Activated T-helper 1 cell treated with anti-CD3 and anti-CD28 coated beads, Interleukin-12 subunit alpha, Interleukin-12 subunit beta, Interleukin-2, Interleukin-4 antibody, amounts not matched to agents 30 ng/mL and 10 ng/mL and 1 ng/mL, durations not matched to agents 14 hours and 24 hours and 36 hours (primary cell): ENCODE data around the gene POLD2. TPM values are rescaled to one million over a fixed set of nuclear protein-coding genes. Genes with fewer than 3 reads are reported as not detected.

Experiments used
- DNase-seq: peaks from one replicate; pipeline ENCODE4 v3.0.0; 2021; ENCODE audit warnings: low spot score
- H3K27ac Mint-ChIP-seq: one replicate; pipeline ENCODE4 v1.8.0; 2021; ENCODE audit warnings: mild to moderate bottlenecking, mixed read lengths
- H3K27me3 Mint-ChIP-seq: one replicate; pipeline ENCODE4 v1.8.0; 2022; ENCODE audit warnings: mild to moderate bottlenecking, moderate library complexity, mixed read lengths; ENCODE audit not compliant: insufficient read depth
- H3K36me3 Mint-ChIP-seq: one replicate; pipeline ENCODE4 v1.8.0; 2021; ENCODE audit warnings: low read depth, mixed read lengths
- H3K4me1 Mint-ChIP-seq: one replicate; pipeline ENCODE4 v1.8.0; 2021; ENCODE audit warnings: low read depth, mixed read lengths
- H3K4me3 Mint-ChIP-seq: one replicate; pipeline ENCODE4 v1.8.0; 2021; ENCODE audit warnings: mild to moderate bottlenecking, moderate library complexity, mixed read lengths
- H3K9me3 Mint-ChIP-seq: one replicate; pipeline ENCODE4 v1.8.0; 2021; ENCODE audit warnings: mixed read lengths
- intact Hi-C: fragments of 100-400 bp; cut with micrococcal nuclease; formaldehyde crosslinking; loops from one replicate; pipeline ENCODE4 v1.15.1; 2024
- total RNA-seq: library from RNA; stranded (reverse); gene quantifications from 2 replicates; pipeline ENCODE4 v1.2.3, GENCODE V29; 2022

The POLD2 gene
- total RNA-seq, 1 donor from 2014 or later, result 234 TPM

- H3K36me3 Mint-ChIP-seq, result peaks cover 3% of the 10 kb centered on the region
- H3K4me3 Mint-ChIP-seq, result no peak overlapping the region
- H3K27me3 Mint-ChIP-seq, result no peaks in the 10 kb centered on the region
- no peak for DNase-seq
- H3K9me3 Mint-ChIP-seq, result no peaks in the 10 kb centered on the region
- H3K4me1 Mint-ChIP-seq, result no peaks in the 10 kb centered on the region
- H3K27ac Mint-ChIP-seq, result no peak overlapping the region
- intact Hi-C loops, result no loop called here
Observed at GRCh38 chr7:44068054-44068453, 55.3 kb downstream of the POLD2 start.

- no peak overlapping the region for H3K4me3 Mint-ChIP-seq
- H3K27me3 Mint-ChIP-seq, result no peaks in the 10 kb centered on the region
- H3K4me1 Mint-ChIP-seq, result no peaks in the 10 kb centered on the region
- no peak for DNase-seq
- no peak overlapping the region for H3K27ac Mint-ChIP-seq
- no peaks in the 10 kb centered on the region for H3K9me3 Mint-ChIP-seq
- intact Hi-C loops, result no loop called here
- peaks cover 2% of the 10 kb centered on the region for H3K36me3 Mint-ChIP-seq
Observed at GRCh38 chr7:44067064-44067951, 56.0 kb downstream of the POLD2 start.

GRCh38 chr7:44066494-44067063 is 56.8 kb downstream of the POLD2 start:
- intact Hi-C loops, result no loop called here
- Mint-ChIP-seq H3K4me3 (no peak overlapping the region), H3K36me3 (peaks cover 5% of the 10 kb centered on the region), H3K4me1 (no peaks in the 10 kb centered on the region), H3K9me3 (no peaks in the 10 kb centered on the region), H3K27me3 (no peaks in the 10 kb centered on the region), H3K27ac (no peak overlapping the region)
- DNase-seq, result no peak

- Mint-ChIP-seq H3K9me3 (no peaks in the 10 kb centered on the region), H3K4me1 (no peaks in the 10 kb centered on the region), H3K4me3 (no peak overlapping the region), H3K36me3 (peaks cover 7% of the 10 kb centered on the region), H3K27ac (no peak overlapping the region), H3K27me3 (no peaks in the 10 kb centered on the region)
- intact Hi-C loops, result no loop called here
- no peak for DNase-seq
Observed at GRCh38 chr7:44066111-44066460, 57.3 kb downstream of the POLD2 start.

- Mint-ChIP-seq H3K27ac (no peak within 1 kb of the TSS), H3K27me3 (no peaks in the 10 kb centered on the region), H3K9me3 (no peaks in the 10 kb centered on the region), H3K4me3 (no peak within 1 kb of the TSS), H3K4me1 (no peaks in the 10 kb centered on the region), H3K36me3 (peaks cover 7% of the 10 kb centered on the region)
- intact Hi-C loops, result no loop called here
- DNase-seq, result no peak
Observed at GRCh38 chr7:44065431-44066110, 57.8 kb downstream of the POLD2 start, which contains the start of gene PGAM2. Gene PGAM2 (minus strand): TSS chr7:44065567. CDS start chr7:44065529, 38 bp downstream.

GRCh38 chr7:44064791-44065430 is 58.4 kb downstream of the POLD2 start:
- DNase-seq, result no peak

More at GRCh38 chr7:44064791-44065430, 58.4 kb downstream of the POLD2 start:
- Mint-ChIP-seq H3K36me3 (peaks cover 10% of the 10 kb centered on the region), H3K27ac (no peak overlapping the region), H3K4me3 (no peak overlapping the region), H3K4me1 (no peaks in the 10 kb centered on the region), H3K9me3 (no peaks in the 10 kb centered on the region), H3K27me3 (no peaks in the 10 kb centered on the region)
- intact Hi-C loops, result no loop called here

Other genes with a start within 250 kb of the POLD2 start
- gene URGCP, start 217.0 kb downstream of the POLD2 start, total RNA-seq, result 32.2 and 34.4 TPM in 2 replicates
- gene UBE2D4, start 197.1 kb downstream of the POLD2 start, total RNA-seq, result 15.3 and 17.7 TPM in 2 replicates
- gene SPDYE1, start 125.7 kb downstream of the POLD2 start, total RNA-seq, result not detected in 2 replicates
- gene DBNL, start 78.8 kb downstream of the POLD2 start, total RNA-seq, result 140 TPM in 2 replicates
- 0.42 and 0.78 TPM in 2 replicates for gene PGAM2, start 58.0 kb downstream of the POLD2 start, total RNA-seq
- gene POLM, start 41.0 kb downstream of the POLD2 start, total RNA-seq, result 36.9 and 41.7 TPM in 2 replicates
- 17.0 and 17.2 TPM in 2 replicates for gene AEBP1, start 19.2 kb downstream of the POLD2 start, total RNA-seq
- gene MYL7, start 17.8 kb upstream of the POLD2 start, total RNA-seq, result not detected in 2 replicates
- 1.9 and 2.4 TPM in 2 replicates for gene GCK, start 65.9 kb upstream of the POLD2 start, total RNA-seq
- gene YKT6, start 77.4 kb upstream of the POLD2 start, total RNA-seq, result 91.8 and 92.1 TPM in 2 replicates
- 0.47 and 0.76 TPM in 2 replicates for gene CAMK2B, start 202.0 kb upstream of the POLD2 start, total RNA-seq